HG02759 (cell line): ENCODE data around the gene FCMR.
A peak's percentile ranks its signal among the peaks of the same experiment; 100 is the strongest.

Experiments
- ATAC-seq: cut with Tn5 transposase; IDR thresholded peaks from one replicate; pipeline ENCODE4 v1.9.1; 2021; ENCODE audit warnings: mild to moderate bottlenecking, moderate library complexity; ENCODE audit not compliant: unreplicated experiment

Gene FCMR

DNA sequence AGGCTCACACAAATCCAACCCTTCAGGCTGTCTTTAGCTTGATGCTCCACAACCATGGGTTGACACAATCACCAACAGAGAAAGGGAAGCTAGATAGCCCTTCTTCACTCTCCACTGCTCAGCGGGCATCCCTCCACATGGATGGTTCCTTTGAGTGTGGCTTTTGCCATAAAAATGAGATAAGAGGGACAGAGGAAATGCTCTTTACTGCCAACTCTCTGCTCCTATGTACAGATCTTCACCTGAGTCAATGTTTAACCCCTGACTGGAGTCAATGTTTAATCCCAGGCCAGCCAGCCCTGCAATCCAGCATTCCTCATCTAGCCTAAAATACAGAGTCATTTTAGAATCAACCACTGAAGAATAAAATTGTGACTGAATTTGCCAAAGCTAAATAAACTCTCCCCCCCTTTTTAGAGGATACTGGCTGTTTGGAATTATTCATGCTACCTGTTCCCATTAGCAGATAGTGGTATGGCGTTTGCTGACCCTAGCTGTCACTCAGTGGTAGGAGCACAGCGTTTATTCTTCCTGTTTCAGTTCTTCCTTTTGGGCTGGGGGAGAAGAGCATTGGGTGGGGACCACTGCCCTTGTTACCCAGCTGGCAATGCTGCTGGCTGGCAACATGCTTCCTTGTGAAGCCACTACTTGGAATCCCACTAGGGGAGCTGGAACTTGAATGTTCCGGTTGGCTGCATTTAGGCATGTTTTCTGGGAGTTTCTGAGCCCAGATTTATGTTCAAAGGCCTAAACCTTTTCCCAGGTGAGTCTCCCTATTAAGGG lies 29.8 kb upstream of the FCMR start:
- ATAC-seq = peak; percentile 43

DNA sequence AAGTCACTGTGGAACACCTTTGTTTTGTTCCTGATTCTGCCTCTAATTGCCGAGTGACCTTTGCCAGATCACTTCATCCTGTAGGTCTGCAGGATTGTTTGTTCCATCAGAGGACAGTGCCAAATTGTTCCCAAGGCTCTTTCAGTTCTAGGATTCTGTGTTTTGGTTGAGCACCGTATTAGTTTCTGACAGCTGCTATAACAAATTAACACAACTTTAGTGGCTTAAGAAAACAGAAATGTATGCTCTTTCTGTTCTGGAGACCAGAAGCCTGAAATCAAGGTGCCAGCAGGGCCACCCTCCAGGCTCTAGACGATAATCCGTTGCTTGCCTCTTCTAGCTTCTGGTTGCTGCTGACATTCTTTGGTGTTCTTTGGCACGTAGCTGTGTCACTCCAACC lies 27.9 kb upstream of the FCMR start:
- ATAC-seq = no peak

DNA sequence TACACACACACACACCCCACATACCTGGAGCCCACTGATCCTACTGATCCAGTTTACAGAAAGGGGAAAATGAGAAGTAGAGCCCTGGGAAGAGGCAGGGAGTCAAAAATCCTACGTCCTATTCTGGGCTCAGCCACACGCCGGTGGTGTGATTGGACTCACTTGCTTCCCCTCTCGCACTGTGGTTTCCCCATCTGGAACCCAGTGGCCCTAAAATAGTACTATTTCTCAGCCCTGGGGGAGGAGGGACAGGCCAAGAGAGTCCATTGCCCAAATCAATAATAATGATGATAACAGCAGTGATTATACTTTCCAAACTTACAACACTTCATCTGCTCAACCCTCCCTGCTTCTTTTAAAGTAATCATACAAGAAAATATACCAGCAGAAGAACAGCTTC lies 27.5 kb upstream of the FCMR start:
- ATAC-seq = no peak

DNA sequence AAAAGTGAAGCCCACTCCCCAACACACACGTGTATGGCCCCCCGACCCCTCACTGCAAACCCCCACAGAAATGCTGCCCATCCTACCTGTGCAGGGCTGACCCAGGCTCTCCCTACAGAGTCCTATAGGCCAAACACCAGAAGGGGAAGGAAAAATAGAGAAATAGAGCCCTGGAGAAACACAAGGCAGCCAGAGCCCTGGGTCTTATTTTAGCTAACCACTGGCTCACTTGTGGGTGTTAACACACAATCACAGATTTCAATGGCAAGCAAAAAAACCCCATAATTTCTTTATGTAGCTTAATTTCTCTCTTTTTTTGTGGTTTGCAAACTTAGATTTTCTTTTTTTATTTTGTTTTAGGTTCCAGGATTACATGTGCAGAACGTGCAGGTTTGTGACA lies 25.5 kb upstream of the FCMR start:
- no peak for ATAC-seq

DNA sequence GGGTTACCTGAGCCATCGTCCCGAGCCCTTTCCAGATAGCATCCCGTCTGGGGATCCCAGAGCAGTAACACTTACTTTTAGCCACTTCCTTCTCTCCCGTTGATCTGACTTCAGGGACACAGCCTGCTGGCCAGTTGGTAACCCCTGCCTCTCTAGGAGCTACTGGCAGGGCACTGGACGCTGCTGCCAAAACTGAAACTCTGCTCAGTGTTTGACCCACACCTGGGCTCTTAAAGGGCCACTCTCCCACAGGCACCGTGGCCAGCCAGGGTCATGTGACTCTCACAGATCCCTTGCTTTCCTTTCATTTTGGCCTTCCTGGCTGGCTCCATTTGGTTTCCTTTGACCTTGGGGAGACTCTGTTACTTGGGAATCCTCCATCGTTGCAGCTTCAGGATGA lies 24.5 kb upstream of the FCMR start, which contains the start of gene PIGR:
Gene PIGR (minus strand): TSS at position 206 of the 400 bp plus-strand sequence. CDS start 5,935 bp downstream, outside the sequence.
- ATAC-seq = no peak

DNA sequence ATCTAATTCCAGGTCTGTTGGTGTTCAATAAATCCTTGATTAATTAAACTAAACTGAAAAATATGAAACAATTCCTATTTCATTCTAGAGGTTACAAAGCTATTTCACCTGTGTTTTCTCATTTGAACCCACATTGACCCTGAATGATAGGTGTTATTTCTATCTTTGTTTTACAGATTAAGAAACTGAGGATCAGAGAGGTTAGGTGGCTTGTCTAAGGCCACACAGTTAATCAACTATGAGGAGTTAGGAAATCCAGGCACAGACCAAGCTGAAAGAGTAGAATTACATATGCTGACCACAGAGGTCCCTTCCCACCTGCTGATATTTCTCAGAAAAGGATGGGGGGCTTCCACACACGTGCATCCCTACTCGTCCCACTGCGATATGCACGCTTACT lies 24.0 kb upstream of the FCMR start:
- no peak for ATAC-seq

DNA sequence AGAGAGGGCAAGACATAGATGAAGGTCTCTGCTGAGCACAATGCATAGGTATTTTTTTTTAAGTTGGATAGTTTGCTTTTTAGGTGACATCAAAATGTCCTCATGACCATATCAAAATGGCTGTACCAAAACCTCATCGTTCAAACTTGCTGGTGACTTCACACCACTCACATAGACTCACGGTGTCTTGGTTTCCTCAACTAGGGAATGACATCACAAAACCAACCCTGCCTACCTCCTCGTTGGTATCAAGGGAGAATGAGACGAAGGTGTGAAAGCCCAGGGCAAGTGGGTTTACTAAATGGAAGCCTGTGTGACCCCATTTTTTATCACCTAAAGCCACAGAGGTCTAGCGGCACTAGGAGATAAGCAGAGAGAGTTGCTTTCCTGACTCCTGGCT lies 23.0 kb upstream of the FCMR start:
- ATAC-seq = no peak

DNA sequence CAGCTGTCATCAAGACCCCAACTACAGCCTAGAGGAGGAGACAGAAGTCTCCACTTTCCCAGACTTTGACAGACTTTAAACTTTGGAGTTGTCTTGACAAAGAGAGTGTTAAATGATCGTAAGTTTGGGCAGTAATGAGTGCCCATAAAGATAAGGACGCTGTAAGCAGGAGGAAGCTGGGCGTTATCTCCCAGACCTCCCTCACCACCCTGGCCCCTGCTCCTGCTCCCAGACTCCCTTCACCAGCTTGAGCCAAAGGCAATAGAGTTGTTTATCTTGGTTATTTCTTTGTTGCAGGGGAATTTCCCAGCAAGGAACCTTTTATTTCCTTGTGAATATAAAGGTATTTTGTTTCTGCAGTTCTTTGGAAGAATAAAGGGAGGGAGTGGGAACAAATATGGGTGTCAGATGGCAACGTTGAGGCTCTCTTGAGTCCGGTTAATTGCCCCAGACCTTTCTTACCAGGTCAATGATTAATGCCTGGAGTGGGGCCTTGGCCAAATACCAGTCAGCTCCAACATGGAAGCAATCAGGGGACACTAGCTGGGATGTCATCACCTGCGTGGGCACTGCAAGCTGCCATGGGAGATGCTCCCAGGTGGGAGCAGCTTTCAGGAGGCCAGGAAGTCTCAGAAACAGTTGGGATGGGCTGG lies 20.2 kb upstream of the FCMR start:
- ATAC-seq = no peak

DNA sequence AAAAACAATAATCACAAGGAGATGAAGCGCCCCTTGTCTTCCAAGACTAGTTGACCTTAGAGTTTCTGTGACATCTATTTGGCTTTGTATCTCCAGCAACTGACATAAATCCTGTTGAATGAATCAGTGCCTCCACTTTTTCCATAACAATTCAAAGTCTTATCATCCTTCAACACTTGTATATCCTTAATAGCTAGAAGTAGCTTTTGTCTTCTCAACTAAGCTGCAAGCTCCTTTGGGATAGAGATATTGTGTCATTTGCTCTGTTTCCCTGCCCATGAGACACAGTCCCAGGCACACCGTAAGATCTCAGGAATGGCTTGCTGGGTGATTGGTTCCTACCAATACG lies 18.8 kb upstream of the FCMR start:
- ATAC-seq = no peak

DNA sequence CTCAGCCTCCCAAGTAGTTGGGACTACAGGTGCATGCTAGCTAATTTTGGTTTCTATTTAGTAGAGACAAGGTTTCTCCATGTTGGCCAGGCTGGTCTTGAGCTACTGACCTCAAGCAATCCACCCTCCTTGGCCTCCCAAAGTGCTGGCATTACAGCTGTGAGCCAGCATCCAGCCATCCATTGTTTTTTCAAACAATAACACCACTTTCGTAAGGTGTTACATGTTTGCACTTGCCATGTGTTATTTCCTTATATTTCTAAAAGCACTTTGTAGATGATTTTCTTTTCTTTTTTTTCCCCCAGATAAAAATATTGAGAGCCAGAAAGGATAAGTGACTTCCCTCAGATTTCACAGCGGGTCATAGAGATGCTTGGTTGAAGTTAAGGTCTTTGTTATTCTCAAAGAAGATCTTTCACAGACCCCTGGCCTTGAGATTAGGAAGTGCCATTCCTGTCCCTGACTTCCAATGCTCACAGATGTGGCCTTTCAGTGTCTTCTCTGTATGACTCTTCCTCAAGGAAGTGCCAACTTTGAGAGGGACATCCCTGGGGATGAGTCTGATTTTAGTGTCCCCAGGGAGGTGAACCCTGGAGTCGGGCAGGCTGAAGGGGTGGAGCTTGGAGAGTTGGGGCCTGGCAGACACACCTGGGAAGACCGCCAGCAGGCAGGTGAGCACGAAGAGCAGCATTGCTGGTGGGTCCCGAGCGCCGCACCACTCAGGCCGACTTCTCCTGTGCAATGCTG lies 18.3 kb upstream of the FCMR start:
- ATAC-seq = no peak

DNA sequence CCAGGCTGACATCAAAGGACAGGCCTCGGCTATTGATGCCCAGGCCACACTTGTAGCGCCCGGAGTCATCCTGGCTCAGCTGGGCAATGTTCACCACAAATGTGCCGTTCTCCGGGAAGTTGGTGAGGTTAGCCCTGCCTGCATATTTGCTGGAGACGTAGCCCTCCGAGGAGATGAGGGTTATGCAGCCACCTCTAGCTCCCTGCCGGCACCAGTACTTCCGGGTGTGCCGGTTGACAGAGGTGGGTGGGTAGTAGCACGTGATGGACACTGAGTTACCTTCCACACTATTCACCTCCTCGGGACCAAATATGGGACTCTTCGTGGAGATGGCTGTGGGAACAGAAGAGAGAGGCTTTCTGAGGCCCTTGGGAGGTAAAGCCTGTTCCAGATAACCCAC lies 17.4 kb upstream of the FCMR start:
- ATAC-seq = no peak

DNA sequence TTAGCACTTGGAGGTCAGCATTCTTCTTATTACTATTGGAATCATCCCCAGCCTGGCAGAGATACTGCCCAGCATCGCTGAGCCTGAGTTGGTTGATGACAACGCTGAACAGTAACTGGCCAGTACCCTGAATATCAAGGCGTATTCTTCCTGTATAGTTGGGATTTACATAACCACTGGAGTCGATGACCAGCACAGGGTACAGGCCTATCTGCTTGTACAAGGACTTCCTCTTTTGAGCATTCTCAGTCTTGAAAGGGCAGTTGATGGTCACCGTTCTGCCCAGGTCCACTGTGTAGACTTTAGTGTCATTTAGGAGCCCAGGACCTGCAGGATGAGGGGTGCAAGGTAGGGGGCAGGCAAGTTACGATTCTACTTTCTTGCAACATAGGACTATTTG lies 15.7 kb upstream of the FCMR start:
- no peak for ATAC-seq

DNA sequence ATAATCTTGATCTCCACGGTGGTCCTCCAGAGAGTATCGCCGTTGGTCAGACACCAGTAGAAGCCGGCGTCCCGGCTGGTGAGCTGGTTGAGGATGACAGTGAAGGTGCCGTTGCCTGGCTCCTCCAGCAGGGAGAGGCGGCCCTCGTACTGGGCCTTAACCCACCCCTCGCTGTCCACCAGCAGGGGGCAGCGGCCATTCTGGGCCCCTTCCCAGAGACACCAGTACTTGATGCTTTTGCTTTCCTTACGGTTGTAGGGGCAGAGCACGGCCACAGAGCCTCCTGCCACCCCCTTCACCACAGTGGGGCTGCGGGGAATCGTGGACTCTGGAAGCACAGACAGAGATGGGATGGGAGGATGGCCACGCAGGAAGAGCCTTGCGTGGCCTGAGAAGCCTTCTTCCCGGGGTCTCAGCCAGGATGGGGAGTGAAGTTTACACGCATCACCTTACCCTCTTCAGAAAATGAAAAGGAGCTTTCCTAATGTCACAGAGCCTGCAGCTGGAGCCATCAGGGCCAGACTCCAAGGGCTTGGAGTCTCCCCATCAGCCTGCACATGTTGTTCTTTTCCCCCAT lies 13.8 kb upstream of the FCMR start:
- ATAC-seq = no peak

DNA sequence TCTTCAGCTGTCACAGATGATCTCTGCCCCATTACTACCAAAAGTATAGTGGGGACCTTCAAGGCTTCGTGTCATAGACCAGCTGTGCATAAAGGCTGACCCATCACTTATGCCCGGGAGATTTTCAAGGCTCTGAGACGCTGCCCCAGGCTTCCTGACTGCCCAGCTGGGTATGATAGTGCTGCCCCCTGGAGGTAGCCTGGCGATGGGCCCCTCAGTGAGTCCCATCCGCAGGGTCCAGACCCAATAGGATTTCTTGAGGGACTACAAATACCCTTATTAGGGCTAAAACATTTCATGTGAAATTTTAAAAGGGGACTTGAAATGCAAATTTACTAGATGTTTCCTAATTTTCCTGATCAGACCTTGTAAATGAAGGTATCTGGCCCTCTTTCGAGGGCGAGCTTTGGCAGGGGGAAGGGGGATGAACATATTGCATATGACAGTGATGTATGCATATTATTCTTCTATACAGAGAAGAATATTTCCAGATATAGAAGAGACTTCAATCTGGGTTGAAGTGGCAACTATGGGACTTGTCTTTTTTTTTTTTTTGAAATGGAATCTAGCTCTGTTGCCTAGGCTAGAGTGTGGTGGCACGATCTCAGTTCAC lies 11.7 kb upstream of the FCMR start:
- no peak for ATAC-seq

DNA sequence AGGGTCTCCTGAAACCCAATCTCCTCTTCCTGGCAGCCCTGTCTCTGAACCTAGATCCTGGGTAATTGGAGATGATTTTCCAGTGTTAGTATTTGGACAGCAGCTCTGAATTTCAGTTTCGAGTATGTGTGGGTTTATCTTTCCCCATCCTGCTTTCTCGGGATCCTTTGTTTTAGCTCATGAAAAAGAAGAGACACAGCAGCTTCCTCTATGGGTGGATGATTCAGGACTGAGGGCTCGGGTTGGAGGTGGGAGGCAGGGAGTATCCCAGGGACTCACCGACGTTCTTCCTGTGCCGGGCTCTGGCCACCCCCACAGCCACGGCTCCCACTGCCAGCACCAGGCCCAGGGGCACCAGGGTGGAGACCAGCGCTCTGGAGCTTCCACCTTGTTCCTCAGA lies 10.4 kb upstream of the FCMR start:
- no peak for ATAC-seq

DNA sequence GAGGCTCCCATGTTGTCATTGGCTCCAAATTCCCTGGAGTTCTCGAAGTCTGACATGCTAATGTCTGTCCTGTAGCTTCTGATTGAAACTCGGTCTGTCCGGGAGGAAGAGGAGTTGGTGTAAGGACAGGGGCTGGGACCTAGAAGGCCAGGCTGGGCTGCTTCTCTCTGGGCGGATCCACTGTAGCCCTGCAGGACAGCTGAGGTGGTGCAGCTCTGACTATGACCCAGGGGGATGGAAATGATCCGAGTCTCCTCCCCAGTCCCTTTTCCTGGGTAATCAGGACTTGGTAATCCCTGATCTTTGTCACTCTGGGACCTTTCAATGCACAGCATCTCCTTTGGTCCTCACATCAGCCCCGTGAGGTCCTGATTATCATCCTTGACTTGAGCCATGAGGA lies 10.0 kb upstream of the FCMR start:
- ATAC-seq = no peak

DNA sequence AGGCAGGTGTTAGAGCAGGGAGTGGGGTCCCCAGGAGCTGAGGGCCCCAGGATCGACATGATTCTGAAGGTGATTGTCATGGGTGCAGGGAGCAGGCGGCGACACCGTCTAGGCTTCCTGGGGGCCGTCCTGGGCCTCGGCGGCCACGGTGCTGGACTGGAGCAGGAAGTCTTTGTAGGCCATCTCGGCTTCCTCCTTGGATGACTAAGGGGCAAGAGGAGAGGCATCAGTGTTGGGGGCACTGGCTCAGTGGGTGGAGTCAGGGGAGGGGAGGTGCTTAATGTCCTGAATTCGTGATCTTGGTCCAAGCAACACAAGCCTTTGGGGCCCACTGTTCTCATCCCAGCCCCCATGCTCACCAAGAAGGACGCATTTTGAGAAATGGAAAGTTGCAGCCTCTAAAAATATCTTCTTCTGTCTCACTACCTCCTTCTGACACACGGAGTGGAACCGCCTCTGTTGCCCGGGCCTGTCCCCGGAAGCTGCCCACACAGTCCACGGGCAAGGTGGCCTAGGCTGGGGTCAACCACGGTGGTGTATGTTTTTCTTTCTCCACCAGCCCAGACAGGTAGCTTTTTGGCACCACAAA lies 8.6 kb upstream of the FCMR start:
- ATAC-seq = peak; percentile 77

DNA sequence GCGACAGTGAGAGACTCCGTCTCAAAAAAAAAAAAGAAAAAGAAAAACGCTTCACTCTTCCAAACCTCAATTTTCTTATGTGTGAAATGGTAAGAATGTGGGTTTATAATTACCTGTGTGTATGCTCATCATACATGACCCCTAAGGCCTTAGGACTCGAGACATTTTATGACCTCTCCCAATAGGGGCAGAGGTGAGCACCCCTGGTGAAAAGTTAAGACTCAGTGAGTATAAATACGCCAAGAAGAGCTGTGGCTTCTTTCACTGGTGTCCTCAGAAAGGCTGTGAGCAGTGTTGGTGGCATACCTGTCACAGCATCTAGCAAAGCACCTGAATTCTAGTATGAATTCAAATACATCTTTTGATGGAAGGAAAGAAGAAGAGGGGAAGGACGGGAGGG lies 7.8 kb upstream of the FCMR start:
- ATAC-seq = no peak

DNA sequence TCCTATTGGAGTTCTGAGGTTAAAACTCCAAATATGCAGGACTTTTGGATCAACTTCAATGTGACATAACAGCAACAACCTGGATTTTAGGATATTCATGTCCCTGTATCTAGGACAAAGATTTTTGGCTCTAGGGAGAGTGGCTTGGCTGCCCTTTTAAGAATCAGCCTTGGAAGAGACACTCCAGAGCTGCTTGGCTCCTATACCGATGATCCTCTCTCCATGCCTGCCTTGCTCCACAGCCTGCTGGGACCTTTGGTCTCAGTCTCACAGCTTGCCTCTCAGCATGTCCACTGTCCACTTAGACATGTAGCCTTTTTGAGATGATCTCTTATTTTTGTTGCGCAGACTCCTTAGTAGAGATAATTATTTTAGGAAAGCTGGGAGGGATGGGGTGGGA lies 4.5 kb upstream of the FCMR start:
- no peak for ATAC-seq

DNA sequence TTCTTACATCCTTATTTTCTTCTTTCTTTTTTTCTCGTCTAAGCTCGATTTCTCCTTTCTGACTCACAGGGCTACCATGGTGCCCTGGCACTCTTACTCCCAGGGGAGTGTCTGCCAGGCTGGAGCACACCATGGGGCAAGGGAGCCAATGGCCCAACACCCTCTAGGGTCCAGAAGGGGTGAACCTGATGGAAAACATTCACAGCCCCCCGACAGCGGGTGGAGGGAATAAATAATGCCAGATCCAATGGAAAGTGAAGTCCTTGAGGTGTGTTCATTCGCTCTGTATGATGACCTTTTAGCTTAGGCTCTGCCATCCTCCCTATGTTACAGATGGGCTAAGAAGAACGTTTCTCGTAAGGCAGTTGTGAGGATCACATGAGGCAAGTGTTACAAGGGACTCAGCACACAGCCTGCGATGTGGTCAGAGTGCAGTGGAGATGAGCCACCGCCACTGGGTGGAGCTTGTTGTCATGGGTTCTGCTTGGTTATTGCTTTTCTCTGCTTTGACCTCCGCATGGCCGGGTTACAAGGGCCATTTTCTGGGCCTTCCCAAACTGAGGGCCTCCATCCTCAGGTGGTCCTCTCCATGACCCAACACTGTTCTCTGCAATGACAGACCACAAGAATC lies 3.5 kb upstream of the FCMR start:
- ATAC-seq = peak; percentile 59
